BJ (cell line): ENCODE results near the gene LMAN1L. TPM values are rescaled to one million over a fixed set of nuclear protein-coding genes. Genes with fewer than 3 reads are reported as not detected.

Experiments
- CTCF ChIA-PET: fragments of 350-600 bp; formaldehyde crosslinking; extraction: SDS; loops from one replicate; lab custom pipeline; 2021; ENCODE audit warnings: antibody characterized with exemption, inconsistent platforms; lab: Yijun Ruan, JAX
- POLR2A ChIA-PET: fragments of 300-600 bp; sonication (Branson Sonifier 250); formaldehyde crosslinking; extraction: SDS; loops from one replicate; lab custom pipeline; 2021; ENCODE audit warnings: antibody characterized with exemption; lab: Charles Lee
- DNase-seq: peaks from one replicate; pipeline ENCODE4 v3.0.0-alpha.2; 2011; ENCODE audit warnings: low read depth
- H3K27me3 ChIP-seq: 2 replicates; pipeline ENCODE4 v1.6.0; 2011; ENCODE audit warnings: low read length; ENCODE audit not compliant: control insufficient read depth, insufficient read depth
- H3K36me3 ChIP-seq: 2 replicates; pipeline ENCODE4 v1.5.1; 2011; ENCODE audit warnings: low read length; ENCODE audit not compliant: control insufficient read depth, insufficient read depth
- H3K4me3 ChIP-seq: 2 replicates; pipeline ENCODE4 v1.5.1; 2011; ENCODE audit warnings: low read depth, mild to moderate bottlenecking, control low read depth, low read length
- CTCF ChIP-seq: IDR thresholded peaks from 2 replicates; pipeline ENCODE4 v1.5.1; 2011; ENCODE audit warnings: low read depth, mild to moderate bottlenecking, control low read depth, inconsistent platforms, low read length, moderate library complexity; ENCODE audit not compliant: insufficient read depth
- polyA plus RNA-seq: library from polyadenylated mRNA; depleted of rRNA; stranded (reverse); fragments of >200 nt; gene quantifications from 2 replicates; pipeline ENCODE4 v1.2.3, GENCODE V29; 2011

LMAN1L gene
- polyA plus RNA-seq, 1 experiment = not detected

- ChIA-PET POLR2A (no interaction called here), CTCF (interaction anchor here (1.2 to 1.9 kb wide), 3 partner anchors 16 to 34 kb away, joined by 4 to 5 read pairs (median 5); partner anchors contain the start of gene ULK3)
- Histone ChIP-seq H3K4me3 (no peak overlapping the region), H3K36me3 (no peaks in the 10 kb centered on the region), H3K27me3 (no peaks in the 10 kb centered on the region)
- no peak for TF ChIP-seq CTCF
- no peak for DNase-seq
Measured at GRCh38 chr15:74815121-74815934, 2.7 kb downstream of the LMAN1L start.

- CTCF ChIA-PET = interaction anchor here (0.7 to 1.9 kb wide), 5 partner anchors 16 to 45 kb away, joined by 3 to 9 read pairs (median 5); partner anchors contain the start of gene ULK3
- Histone ChIP-seq H3K27me3 (no peaks in the 10 kb centered on the region), H3K36me3 (no peaks in the 10 kb centered on the region), H3K4me3 (no peak overlapping the region)
- POLR2A ChIA-PET = no interaction called here
- TF ChIP-seq CTCF = no peak
- no peak for DNase-seq
Measured at GRCh38 chr15:74815961-74816360, 3.3 kb downstream of the LMAN1L start.

- Histone ChIP-seq H3K36me3 (no peaks in the 10 kb centered on the region), H3K27me3 (no peaks in the 10 kb centered on the region), H3K4me3 (no peak overlapping the region)
- DNase-seq = no peak
- ChIA-PET CTCF (interaction anchor here (0.7 to 1.9 kb wide), 7 partner anchors 8 to 85 kb away, joined by 3 to 9 read pairs (median 5); partner anchors contain the start of genes CPLX3 and ULK3), POLR2A (no interaction called here)
- no peak for TF ChIP-seq CTCF
Measured at GRCh38 chr15:74816624-74817369, 4.2 kb downstream of the LMAN1L start.

GRCh38 chr15:74817370-74817737 lies 4.7 kb downstream of the LMAN1L start:
- ChIA-PET CTCF (interaction anchor here (1.1 to 1.9 kb wide), 5 partner anchors 8 to 85 kb away, joined by 3 to 9 read pairs (median 5); partner anchors contain the start of genes CPLX3 and ULK3), POLR2A (no interaction called here)
- Histone ChIP-seq H3K4me3 (no peak overlapping the region), H3K27me3 (no peaks in the 10 kb centered on the region), H3K36me3 (no peaks in the 10 kb centered on the region)
- no peak for DNase-seq
- peak; percentile 45 for TF ChIP-seq CTCF

GRCh38 chr15:74820056-74820455 lies 7.4 kb downstream of the LMAN1L start:
- Histone ChIP-seq H3K36me3 (no peaks in the 10 kb centered on the region), H3K27me3 (peaks cover 3% of the 10 kb centered on the region; the same call in 1 of the 2 replicates), H3K4me3 (no peak overlapping the region)
- ChIA-PET POLR2A (no interaction called here), CTCF (interaction anchor here (2.1 kb wide), 1 partner anchor 20 kb away, joined by 8 read pairs; no protein-coding TSS in a partner anchor)
- no peak for DNase-seq
- TF ChIP-seq CTCF = no peak
